Choroid plexus epithelial cell (primary cell): Measurements from ENCODE around the gene CEP72.

ENCODE experiments used
- DNase-seq: peaks from one replicate; pipeline ENCODE4 v3.0.0-alpha.2; 2010; ENCODE audit warnings: low read depth
- H3K4me3 ChIP-seq: 2 replicates; pipeline ENCODE4 v1.5.1; 2011; ENCODE audit warnings: low read depth, mild to moderate bottlenecking, control low read depth, low read length, moderate library complexity
- TF ChIP-seq, protein P1 (sequence below): conservative IDR thresholded peaks from 2 replicates; pipeline ENCODE4 v1.5.1; 2011; ENCODE audit warnings: low read depth, mild to moderate bottlenecking, control low read depth, inconsistent platforms, low read length, moderate library complexity

CEP72 gene

DNA sequence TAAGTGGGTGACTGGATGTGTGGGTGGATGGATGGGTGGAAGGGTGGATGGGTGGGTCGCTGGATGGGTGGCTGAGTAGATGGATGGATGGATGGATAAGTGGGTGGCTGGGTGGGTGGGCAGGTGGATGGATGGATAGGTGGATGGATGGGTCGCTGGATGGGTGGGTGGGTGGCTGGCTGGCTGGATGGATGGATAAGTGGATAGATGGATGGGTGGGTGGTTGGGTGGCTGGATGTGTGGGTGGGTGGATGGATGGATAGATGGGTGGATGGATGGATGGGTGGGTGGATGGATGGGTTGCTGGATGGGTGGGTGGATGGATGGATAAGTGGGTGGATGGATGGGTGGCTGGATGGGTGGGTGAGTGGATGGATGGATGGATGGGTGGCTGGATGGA lies 27.3 kb upstream of the CEP72 start:
- no peak for DNase-seq
- TF ChIP-seq, protein P1, sequence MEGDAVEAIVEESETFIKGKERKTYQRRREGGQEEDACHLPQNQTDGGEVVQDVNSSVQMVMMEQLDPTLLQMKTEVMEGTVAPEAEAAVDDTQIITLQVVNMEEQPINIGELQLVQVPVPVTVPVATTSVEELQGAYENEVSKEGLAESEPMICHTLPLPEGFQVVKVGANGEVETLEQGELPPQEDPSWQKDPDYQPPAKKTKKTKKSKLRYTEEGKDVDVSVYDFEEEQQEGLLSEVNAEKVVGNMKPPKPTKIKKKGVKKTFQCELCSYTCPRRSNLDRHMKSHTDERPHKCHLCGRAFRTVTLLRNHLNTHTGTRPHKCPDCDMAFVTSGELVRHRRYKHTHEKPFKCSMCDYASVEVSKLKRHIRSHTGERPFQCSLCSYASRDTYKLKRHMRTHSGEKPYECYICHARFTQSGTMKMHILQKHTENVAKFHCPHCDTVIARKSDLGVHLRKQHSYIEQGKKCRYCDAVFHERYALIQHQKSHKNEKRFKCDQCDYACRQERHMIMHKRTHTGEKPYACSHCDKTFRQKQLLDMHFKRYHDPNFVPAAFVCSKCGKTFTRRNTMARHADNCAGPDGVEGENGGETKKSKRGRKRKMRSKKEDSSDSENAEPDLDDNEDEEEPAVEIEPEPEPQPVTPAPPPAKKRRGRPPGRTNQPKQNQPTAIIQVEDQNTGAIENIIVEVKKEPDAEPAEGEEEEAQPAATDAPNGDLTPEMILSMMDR = no peak
- H3K4me3 ChIP-seq = no peak overlapping the region

DNA sequence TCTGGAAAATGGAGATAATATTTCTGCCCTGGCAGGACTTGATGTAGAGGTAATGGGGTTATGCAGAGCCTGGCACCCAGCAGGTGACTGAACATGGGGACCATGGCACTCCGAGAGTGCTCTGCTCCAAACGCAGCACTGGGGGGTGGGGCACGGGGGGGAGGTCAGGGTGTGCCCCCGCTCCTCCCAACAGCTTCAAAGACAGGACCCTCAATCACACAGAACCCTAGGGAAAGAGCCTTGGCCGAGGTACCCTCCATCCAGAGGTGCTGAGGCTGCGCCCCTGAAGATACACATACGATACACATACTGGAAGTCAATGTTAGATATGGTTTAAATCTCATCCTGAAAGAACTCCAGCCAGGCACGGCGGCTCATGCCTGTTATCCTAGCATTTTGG lies 26.6 kb upstream of the CEP72 start:
- H3K4me3 ChIP-seq = no peak overlapping the region
- DNase-seq = no peak
- TF ChIP-seq, protein P1 = no peak

DNA sequence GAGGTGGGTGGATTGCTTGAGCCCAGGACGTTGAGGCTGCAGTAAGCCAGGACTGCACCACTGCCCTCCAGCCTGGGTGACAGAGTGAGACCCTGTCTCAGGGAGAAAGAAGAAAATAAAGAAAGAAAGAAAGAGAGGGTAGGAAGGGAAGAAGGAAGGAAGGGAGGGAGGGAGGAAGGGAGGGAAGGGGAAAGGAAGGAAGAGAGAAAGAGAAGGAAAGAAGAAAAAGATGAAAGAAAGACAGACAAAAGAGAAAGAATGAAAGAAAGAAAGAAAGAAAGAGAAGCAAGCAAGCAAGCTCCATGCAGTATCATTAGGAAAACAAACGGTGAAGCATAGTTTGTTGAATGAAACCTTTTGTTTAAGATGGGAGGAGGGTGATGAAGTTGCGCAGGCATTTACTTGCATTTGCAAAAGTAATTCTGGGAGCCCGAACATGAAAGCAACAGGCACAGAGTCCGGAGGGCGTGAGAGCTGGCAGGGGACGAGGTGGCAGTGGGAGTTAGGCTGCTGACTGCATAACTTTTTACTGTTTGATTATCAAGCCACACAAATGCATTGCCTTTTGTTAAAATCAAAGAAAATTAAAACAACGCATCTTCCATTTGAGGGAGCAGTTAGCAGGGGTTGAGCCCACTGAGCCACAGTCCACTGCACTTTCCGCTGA lies 26.0 kb upstream of the CEP72 start:
- TF ChIP-seq, protein P1 = no peak
- no peak for DNase-seq
- no peak overlapping the region for H3K4me3 ChIP-seq

DNA sequence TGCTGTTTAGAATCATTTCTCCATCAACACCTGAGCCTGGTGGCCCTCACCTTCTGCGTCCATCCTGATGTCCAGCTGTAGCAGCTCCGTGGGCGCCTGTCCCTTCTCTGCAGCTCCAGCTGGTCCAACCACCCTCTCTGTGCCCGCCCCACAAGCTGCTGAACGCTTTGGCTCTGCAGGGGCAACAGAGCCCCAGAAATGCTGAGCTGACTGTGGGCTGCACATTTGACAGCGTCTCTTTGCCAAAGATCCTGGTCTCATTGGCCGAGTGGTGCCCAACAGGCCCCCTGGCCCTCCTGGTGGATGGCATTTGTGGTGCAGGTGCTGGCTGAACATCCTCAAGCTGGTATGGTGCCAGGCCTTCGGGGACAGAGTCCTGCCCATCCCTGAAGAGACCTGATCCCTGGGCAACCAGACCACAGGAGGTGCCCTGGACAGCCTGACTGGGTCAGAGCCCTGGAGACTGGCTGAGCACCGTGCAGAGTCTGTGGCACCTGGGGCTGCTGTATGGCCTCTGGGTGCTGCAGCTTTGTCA lies 25.3 kb upstream of the CEP72 start:
- no peak overlapping the region for H3K4me3 ChIP-seq
- TF ChIP-seq, protein P1 = no peak
- no peak for DNase-seq

DNA sequence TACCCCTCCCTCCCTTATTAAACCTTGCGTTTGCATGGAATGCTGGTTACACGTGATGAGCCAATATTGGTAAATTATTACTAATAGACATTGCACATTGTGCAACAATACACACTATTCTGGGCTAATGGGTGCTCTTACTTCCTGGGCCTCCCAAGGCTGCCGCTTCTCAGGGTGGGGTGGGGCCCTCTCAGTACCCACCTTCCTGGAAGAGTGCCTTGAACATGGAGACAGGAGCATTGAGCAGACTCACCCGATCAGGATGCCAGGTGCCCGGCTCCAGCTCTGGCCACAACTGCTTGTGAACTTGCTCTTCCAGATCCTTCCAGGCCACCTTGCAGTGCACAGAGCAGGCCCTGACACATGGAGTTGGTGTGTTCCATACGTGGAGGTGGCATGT lies 24.7 kb upstream of the CEP72 start:
- no peak overlapping the region for H3K4me3 ChIP-seq
- DNase-seq = no peak
- TF ChIP-seq, protein P1 = no peak

DNA sequence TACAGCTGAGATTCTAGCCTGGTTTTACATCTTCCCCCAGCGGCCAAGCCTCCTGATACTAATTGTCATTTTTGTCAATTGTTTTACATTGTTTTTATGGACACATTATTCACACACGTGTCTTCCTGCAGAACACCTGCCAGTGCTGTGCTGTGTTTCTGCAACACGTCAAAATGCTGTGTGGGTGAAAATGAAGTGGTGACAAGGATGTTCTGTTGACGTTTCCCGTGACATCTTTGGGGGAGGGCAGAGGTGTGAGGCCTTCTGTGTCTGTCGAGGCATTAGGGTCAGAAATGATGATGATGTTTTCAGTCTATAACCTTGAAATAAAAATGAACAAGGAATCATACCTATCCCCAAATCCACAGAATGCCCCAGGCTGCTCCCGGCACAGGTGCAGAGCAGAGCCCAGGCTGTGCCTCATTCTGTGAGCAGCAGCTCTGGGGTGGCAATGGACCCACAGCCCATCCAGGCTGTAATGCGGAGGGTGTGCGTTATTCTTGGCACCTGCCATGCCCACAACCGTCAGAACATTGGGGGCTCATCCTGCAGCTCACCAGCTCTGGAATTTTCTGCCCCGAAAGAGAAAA lies 23.6 kb upstream of the CEP72 start:
- DNase-seq = no peak
- TF ChIP-seq, protein P1 = no peak
- no peak overlapping the region for H3K4me3 ChIP-seq

DNA sequence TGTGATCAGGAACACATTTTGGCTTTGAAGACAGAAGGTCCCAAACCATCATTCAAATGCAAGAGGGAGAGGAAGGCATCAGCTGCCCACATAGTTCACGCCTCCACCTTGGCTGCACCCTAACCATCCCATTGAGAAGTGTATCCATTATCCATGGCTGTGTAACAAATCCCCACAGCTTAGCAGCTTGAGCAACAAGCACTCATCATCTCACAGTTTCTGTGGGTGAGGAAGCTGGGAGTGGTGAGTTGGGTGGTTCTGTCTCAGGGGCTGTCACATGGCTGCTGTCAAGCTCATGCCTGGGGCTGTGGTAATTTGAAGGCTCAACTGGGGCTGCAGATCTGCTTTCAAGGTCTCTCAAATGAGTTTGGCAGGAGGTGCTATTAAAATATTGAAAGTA lies 23.0 kb upstream of the CEP72 start:
- TF ChIP-seq, protein P1 = no peak
- DNase-seq = no peak

More for the DNA sequence above, 23.0 kb upstream of the CEP72 start:
- H3K4me3 ChIP-seq = no peak overlapping the region
